Stimulated activated CD4-positive, alpha-beta T cell treated with anti-CD3 and anti-CD28 coated beads, Interleukin-4, amount 100 ng/mL, for 4 hours (primary cell): ENCODE data around the gene SLC25A12.
"Not testable (repeated sequence)": the region's sequence is repeated elsewhere in the genome, so short reads cannot be mapped to it uniquely, and the experiment has no call there.

ENCODE experiments used
- DNase-seq, 2 experiments: peaks; one replicate each; pipeline ENCODE4 v3.0.0-alpha.2; 2020

SLC25A12 gene, protein sequence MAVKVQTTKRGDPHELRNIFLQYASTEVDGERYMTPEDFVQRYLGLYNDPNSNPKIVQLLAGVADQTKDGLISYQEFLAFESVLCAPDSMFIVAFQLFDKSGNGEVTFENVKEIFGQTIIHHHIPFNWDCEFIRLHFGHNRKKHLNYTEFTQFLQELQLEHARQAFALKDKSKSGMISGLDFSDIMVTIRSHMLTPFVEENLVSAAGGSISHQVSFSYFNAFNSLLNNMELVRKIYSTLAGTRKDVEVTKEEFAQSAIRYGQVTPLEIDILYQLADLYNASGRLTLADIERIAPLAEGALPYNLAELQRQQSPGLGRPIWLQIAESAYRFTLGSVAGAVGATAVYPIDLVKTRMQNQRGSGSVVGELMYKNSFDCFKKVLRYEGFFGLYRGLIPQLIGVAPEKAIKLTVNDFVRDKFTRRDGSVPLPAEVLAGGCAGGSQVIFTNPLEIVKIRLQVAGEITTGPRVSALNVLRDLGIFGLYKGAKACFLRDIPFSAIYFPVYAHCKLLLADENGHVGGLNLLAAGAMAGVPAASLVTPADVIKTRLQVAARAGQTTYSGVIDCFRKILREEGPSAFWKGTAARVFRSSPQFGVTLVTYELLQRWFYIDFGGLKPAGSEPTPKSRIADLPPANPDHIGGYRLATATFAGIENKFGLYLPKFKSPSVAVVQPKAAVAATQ

DNA sequence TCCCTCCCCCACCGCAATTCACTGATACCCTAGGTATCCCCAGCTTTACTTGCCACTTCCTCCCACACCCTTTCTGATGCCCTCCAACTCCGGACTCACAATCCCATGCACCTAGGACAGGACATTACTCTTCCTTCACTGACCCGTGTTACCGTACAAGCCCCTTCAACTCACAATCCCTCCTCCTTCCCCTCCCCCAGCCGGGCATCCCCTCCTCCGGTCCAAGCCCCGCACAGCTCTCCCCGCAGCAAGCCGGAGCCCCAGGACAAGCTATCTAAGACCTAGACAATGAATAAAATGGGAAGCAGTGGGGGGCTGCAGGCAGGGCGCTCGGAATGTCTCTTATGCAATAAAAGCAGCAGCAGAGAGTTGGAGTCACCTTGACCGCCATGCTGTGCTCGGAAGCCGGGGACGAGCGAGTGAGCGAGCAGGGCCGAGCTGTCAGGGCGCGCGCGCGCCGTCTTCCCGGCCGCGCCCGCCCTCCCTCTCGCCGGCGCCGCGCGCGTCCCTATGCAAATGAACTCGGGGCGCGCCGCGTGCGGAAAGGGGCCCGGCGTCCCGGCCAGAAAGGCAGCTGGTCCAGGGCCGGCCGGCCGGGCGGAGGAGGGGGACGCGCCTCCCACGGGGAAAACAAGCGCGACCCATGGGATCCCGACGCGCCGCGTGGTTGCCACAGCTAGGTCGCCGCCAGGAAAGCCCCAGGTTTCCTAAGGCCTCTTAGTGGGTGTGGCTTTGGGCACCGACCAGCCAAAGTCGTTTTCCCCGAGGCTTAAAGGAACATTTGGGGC, at the start of gene SLC25A12:
Gene SLC25A12, minus strand, starts transcription at position 421 of the 788 bp plus-strand sequence. Its CDS starts 30 bp downstream, at position 391.
- DNase-seq: peak; percentile 63 to 74

DNA sequence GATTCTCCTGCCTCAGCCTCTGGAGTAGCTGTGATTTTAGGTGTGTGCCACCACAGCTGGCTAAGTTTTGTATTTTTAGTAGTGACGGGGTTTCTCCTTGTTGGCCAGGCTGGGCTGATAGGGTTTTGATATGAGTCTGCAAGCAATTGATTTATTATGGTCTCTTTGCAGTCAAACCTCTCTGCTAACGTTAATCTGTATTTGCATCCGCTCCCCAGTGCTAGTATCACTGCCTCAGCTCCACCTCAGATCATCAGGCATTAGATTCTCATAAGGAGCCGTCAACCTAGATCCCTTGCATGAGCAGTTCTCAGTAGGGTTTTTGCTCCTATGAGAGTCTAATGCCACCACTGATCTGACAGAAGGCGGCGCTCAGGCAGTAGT, 47.3 kb upstream of the SLC25A12 start:
- no peak for DNase-seq

DNA sequence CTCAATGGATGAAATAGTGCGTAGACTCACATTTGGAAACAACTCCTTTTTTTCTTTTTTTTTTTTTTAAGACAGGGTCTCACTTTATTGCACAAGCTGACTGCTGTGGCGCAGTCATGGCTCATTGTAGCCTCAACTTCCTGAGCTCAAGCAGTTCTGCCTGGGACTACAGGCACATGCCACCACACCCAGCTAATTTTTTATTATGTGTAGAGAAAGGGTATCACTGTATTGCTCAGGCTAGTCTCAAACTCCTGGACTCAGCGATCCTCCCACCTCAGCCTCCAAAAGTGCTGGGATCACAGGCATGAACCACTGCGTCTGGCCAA, 45.7 kb upstream of the SLC25A12 start:
- no peak for DNase-seq

DNA sequence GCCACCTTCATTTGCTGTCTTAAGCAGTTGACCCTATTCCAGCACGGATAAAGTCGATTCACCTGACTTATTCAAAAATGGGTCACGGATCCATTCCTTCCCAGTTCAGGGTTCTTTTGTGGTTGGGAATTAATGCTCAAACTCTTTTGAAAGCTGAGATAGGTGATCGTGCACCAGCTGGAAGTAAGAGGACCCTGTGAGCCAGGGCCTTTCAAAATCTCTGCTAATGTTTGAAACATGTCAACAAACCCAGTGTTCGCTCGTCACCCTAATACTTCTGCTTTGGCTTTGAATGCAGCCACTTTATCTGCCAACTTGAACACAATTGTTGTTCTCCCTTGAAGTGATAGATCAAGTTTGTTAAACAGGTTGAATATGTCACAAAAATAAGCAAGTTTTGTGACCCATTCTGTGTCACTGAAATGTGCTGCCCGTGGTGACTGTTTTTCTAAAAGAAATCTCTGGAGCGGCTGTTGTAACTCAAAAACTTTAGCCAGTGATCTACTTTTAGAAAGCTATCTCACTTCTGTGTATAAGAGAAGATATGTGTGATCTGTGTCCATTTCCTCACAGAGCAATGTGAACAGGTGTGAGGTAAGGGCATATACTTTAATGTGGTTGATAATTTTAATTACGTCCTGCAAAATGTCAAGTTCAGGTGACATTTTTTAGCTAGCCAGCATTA, 45.2 kb upstream of the SLC25A12 start:
- DNase-seq: no peak

DNA sequence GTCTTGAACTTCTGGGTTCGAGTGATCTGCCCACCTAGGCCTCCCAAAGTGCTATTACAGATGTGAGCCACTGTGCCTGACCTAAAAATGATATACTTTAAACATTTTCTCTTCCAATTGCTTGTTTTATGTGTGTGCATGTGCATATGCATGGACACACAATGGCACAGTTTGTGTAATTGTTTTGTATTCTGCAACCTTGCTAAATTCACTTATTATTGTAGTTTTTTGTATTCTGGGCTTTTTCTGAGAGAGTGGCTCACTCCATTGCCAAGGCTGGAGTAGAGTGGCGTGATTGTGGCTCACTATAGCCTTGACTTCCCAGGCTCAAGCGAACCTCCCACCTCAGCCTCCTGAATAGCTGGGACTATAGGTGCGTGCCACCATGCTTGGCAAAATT, 36.3 kb upstream of the SLC25A12 start:
- DNase-seq: no peak

DNA sequence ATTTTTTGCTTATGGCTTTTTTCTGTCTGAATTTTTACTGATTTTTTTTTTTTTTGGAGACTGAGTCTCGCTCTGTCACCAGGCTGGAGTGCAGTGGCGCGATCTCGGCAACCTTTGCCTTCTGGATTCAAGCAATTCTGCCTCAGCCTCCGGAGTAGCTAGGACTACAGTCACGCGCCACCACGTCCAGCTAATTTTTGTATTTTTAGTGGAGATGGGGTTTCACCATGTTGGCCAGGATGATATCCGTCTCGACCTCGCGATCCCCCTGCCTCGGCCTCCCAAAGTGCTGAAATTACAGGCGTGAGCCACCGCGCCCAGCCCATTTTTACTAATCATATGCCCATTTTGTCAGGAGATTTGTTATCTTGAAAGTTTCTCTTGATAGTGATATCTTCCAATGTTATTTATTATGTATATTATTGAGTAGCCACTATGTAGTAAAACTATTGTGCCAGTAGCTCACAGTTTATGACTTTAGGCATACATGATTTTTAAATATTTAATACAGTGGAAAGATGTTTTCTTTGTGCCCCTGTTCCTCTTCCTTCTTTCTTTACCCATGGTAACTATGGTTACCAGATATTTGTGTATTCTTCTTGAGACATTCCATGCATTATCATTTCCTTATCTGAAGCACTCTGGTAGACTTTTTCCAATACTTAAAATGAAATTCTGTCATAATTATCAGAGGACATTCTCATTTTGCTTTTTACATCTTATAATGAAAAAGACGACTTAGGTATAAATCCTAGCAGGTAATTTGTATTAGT, 30.3 kb upstream of the SLC25A12 start:
- no peak for DNase-seq

DNA sequence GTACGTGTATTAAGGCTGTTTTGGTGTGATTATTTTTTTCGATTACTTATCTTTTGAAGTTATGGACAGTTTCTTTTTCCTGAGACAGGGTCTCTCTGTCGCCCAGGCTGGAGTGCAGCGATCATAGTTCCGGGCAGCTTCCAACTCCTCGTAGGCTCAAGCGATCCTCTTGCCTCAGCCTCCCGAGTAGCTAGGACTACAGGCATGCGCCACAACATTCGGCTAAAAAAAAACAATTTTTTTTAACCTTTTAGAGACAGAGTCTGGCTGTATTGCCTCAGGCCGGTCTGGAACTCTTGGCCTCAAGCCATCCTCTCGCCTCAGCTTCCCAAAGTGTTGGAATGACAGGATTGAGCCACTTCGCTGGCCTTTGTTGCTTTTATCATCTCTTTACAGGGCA, 29.2 kb upstream of the SLC25A12 start:
- no peak for DNase-seq

DNA sequence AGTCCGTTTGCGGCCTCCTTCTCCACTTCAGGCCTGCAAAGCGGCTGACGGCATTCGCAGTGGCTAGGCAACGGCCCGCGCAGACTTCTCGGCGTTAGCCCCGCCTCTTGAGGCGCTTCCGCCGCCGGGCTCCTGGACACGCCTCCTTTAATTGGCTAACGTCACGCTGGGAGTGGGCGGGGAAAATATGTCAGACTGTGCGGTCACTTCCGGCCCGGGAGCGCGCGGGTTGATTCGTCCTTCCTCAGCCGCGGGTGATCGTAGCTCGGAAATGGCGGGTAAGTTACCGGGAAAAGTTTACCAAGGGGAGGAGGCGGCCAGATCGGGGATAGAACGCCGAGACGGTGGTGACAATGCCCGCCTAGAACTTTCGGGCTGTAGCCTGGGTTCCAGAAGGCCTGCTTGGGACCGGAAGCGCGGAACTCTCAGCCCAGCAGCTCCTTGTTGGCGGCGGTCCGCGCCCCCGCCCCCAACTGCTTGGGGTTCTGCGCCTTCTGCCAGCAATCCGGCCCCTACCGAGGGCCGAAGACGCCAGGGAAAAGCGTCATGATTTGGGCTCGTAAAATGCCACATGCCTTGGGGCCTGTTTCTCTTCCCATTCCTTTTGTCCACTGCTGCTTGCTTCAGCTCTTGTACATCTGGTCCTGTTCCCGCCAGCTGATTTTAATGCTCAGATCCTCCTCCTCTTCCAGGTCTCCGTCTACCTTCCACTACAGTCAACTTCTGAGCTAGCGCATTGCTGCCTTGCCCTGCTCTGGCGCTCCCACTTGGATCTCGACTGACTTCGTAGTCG, 28.4 kb upstream of the SLC25A12 start, which contains the start of gene HAT1:
Gene HAT1, plus strand, starts transcription at position 232 of the 793 bp plus-strand sequence. Its CDS starts 40 bp downstream, at position 272.
- DNase-seq: peak; percentile 96 to 97

DNA sequence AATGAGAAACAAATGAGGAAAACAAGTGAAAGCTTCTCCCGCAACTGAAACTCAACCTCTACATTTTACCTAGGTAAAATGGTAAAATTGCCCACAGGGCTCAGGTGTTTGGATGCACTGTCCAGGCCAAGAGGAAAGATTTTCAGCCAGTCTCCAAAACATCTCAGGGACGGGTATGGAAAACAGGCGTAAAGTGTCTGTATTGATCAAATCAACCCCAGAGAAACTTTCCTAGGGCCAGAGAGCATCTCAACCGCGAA, 27.9 kb upstream of the SLC25A12 start:
- DNase-seq: no peak

DNA sequence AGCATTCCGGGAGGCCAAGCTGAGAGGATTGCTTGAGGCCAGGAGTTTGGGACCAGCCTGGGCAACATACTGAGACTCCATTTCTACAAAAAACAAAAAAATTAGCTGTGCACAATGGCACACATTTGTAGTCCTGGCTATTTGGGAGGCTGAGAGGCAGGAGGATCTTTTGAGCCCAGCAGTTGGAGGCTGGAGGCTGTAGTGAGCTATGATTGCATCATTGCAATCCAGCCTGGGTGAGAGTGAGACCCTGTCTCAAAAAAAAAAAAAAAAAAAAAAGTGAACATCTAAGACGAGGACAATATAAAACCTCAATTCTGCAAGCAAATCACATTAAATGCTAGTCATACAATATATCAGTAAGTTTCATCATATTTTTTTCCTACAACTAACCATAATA, 25.4 kb upstream of the SLC25A12 start:
- DNase-seq: no peak

DNA sequence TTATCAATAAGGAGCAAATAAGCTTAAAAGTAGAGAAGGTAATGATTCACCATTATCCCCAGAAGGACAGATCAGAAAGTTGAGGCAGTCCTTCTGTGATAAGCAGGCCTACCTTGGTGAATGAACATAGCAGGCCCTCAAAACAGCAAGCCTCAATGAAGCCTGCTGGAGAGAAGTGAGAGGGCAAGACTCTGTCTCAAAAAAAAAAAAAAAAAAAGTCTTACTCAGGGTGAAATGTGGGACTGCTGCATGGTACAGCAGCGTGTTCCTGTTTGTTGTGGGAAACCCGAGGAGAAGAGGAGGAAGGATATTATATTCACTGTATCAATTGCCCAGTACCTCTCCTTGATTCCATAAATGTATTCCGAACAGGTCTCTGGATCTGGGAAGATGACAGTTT, 19.5 kb upstream of the SLC25A12 start:
- no peak for DNase-seq

DNA sequence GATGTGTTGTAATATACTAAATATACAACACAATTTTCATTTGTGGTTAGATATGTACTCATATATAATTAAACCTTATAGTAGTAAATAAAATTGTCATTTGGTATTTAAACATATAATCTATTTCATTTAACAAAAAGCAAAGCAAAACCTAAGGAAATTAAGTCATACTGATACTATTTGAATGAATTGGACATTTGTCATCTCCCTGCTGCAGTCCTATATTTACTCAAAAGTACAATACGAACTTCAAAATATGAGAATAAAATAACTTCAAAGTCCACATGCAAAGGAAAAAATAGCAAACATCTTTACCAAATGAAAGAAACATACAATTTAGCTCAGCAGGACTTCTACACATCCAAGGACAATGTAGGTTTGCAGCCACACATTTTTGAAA, 16.4 kb upstream of the SLC25A12 start:
- DNase-seq: no peak

DNA sequence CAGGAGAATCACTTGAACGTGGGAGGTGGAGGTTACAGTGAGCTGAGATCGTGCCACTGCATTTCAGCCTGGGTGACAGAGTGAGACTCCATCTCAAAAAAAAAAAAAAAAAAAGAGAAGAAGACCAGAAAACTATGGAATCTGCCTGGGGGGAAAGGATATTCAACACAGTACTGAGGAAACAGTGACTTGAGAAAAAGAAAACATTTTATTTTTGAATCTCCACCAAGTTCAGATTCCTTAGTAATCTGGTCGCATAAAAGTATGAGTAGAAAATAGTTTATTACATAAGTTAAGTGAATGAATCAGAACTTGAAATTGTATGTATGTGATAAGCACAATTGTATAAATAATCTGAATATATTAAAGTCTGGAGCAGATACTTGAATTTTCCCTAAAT, 15.2 kb upstream of the SLC25A12 start:
- DNase-seq: no peak

DNA sequence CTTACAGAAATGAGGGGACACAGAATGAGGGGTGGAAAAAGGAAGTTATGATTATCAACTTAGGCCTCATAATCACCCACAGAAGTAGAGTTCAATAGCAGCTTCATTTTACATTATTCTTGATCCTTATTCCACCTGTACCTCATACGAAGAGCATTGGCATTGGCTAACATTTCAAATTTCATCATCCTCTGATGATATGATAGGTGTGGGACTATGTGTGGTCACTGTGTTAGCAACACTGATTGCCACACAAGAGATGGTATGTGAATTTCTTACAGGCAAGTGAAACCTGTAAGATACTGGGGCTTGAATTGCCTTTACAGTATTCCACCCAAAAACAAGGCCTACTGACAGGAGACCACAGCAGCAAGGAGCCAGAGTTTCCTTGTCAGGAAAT, 14.2 kb upstream of the SLC25A12 start:
- DNase-seq: no peak

DNA sequence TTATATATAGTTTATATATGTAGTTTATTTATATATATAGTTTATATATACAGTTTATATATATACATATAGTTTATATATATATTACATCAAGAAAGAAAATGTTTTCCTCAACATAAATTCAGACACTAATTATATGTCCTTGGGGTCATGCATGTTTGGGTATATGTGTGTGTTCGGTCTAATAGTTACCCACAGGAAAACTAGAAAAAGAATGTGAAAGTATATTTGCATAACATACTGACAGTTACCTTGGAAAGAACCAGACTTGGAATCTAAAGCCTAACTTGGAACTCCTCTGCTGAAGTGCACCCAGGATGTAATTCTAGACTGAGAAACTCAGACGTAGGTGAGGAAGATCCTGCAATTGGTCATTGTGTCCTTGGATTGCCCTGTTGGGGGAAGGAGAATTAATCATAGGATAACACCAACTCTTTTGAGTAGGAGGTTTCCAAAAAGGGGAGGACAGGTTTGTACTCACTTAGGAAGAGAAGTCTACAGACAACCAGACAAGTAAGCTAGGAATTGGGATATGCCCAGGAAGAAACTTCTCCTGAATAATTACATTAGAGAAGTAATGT, 8.9 kb upstream of the SLC25A12 start:
- no peak for DNase-seq

DNA sequence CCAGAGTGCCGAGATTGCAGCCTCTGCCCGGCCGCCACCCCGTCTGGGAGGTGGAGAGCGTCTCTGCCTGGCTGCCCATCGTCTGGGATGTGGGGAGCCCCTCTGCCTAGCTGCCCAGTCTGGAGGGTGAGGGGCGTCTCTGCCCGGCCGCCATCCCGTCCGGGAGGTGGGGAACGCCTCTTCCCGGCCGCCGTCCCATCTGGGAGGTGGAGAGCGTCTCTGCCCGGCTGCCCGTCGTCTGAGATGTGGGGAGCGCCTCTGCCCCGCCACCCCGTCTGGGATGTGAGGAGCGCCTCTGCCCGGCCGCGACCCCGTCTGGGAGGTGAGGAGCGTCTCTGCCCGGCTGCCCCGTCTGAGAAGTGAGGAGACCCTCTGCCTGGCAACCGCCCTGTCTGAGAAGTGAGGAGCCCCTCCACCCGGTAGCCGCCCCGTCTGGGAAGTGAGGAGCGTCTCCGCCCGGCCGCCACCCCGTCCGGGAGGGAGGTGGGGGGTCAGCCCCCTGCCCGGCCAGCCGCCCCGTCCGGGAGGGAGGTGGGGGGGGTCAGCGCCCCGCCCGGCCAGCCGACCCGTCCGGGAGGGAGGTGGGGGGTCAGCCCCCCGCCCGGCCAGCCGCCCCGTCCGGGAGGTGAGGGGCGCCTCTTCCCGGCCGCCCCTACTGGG, 5.7 kb upstream of the SLC25A12 start:
- not testable (repeated sequence) for DNase-seq

DNA sequence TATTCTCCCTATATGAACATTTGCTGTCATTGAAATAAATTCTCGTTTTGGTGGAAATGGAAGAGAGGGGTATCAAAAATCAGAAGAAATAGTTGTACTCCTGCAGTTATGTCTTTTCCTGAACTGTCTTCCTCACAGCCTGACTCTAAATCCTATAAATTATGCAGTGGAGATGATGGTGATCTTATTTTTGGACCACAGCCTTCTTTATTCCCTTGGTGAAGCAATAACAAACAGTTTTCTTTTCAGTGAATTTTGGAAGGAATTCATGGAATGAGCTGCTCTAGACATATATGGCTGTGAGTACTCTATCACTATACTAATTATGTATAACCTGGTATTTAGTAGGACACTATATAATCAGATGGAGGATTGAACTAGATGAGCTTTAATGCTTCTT, 1.7 kb upstream of the SLC25A12 start:
- DNase-seq: no peak

DNA sequence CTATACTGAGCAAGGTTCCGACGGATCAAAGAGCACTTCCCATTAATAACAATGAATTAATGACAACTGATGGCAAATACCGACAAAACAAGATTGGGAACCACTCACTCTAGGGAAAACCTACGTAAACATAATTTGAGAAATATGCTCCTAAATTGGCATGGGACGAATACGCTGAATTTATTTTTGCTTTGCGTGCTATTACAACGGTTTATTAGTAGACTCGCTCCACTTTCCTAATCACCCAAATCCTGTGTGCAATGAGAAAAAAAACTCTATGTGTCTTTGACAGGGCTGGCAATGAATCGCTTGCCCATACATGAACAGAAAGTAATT, 536 bp upstream of the SLC25A12 start:
- DNase-seq: no peak

DNA sequence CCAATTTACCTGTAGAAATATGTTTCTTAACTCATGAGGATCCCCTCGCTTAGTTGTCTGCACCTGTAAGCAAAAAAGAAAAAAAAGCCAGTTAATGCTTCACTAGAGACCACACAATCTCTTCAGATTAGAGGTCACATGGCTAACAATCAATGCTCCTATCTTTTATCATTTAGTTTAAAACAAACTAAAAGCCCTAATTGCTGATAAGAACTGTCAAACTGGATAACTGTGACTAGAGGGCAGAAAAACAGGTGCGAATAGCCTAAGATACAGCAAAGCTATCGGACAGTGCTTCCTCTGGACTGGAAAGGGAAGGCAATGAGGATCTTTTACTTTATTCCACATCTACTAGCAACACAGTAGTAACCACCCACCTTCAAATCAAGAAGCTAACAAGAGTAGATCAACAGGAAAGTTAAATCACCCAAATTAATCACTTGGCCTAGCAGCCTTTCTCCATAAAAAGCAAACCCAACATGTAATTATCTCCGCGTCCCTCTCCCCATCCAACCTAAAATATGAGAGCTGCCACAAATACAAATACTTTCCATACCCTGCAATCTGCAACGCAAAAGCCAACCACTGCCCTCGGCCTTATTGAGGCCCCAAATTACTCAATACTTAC, 734 bp downstream of the SLC25A12 start:
- DNase-seq: no peak

DNA sequence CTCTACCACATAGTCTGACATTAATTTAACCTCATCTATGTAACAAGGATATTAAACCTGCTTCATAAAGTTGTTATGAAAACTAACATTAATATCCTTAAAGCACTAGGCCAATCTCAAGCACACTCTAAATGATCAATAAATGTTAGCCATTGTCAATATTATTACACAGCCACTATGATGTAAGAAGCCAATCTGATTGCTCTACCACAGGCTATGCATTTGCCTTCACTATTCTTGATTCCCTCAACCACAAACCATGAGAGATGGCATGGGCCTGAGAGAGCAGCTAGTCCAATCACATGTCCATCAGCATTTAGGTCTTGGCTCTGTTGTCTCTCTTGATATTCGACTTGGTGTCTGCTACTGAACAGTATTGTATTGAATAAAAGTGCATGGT, 4.2 kb downstream of the SLC25A12 start:
- no peak for DNase-seq
